ENCODE data around the gene ODF2.

DNA sequence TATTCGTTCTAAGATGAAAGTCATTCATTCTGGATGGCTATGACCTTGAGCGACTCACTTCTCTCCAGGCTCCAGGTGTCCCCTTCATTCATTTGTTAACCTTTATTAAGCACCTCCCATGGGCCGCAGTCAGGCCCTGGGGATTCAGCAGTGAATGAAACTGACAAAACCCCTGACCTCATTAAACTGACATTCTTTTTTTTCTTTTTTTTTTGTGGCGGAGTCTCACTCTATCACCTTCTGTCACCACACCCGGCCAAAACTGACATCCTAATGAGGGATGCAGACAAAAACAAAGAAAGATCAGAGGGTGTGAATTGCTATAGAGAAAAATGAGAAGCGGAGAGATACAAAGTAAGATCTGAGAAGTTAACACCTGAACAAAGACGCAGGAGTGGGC lies 16.5 kb upstream of the ODF2 start:
- TF ChIP-seq, protein P1, sequence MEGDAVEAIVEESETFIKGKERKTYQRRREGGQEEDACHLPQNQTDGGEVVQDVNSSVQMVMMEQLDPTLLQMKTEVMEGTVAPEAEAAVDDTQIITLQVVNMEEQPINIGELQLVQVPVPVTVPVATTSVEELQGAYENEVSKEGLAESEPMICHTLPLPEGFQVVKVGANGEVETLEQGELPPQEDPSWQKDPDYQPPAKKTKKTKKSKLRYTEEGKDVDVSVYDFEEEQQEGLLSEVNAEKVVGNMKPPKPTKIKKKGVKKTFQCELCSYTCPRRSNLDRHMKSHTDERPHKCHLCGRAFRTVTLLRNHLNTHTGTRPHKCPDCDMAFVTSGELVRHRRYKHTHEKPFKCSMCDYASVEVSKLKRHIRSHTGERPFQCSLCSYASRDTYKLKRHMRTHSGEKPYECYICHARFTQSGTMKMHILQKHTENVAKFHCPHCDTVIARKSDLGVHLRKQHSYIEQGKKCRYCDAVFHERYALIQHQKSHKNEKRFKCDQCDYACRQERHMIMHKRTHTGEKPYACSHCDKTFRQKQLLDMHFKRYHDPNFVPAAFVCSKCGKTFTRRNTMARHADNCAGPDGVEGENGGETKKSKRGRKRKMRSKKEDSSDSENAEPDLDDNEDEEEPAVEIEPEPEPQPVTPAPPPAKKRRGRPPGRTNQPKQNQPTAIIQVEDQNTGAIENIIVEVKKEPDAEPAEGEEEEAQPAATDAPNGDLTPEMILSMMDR (IDR thresholded peaks at IDR 0.05): no peak
- TF ChIP-seq POLR2A (IDR thresholded peaks at IDR 0.05): no peak

Measured in thyroid gland (tissue), 4 donors.